ENCODE data around the gene FARS2.
A peak's percentile ranks its signal among the peaks of the same experiment; 100 is the strongest.

Gene FARS2

DNA sequence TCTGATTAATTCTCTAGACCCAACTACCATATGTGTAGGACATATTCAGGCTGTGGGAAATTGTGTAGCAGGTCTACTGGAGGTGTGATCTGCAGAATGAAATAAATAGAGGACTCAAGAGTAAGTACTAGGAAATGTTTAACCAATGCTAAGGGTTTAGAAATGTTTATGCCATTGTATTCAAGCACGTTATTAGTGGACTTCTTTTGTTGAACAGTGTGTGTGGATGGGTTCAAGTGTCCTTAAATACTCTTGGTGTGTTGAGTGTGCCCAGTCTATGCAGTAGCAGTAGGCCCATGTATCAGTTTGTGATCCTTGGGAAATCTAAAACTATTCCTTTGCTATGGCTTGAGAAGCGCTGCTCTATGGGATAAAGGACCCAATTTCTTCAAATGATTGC lies 112.1 kb downstream of the FARS2 start:
- Histone ChIP-seq H3K27me3 (ENCODE audit: control insufficient read depth, insufficient read depth, low read length) (no peaks in the 10 kb centered on the region), H3K9me3 (ENCODE audit: control insufficient read depth, insufficient read depth, low read length) (no peaks in the 10 kb centered on the region), H3K9ac (ENCODE audit: low read depth, low read length) (no peak overlapping the region), H3K4me1 (ENCODE audit: control insufficient read depth, insufficient read depth, low read length) (peaks cover 4% of the 10 kb centered on the region; the same call in 1 of the 2 replicates), H3K27ac (ENCODE audit: low read depth, low read length) (no peak overlapping the region), H3K4me3 (ENCODE audit: low read depth, low read length) (no peak overlapping the region), H3K36me3 (ENCODE audit: control insufficient read depth, insufficient read depth, low read length) (peaks cover 4% of the 10 kb centered on the region; the same call in 1 of the 2 replicates)

GRCh38 chr6:5378331-5378730 lies 117.0 kb downstream of the FARS2 start:
- peak overlapping the region; percentile 72 for H3K27ac ChIP-seq (ENCODE audit: low read depth, low read length)
- H3K9me3 ChIP-seq (ENCODE audit: control insufficient read depth, insufficient read depth, low read length): no peaks in the 10 kb centered on the region
- H3K9ac ChIP-seq (ENCODE audit: low read depth, low read length): no peak overlapping the region
- no peaks in the 10 kb centered on the region for H3K27me3 ChIP-seq (ENCODE audit: control insufficient read depth, insufficient read depth, low read length)
- H3K4me1 ChIP-seq (ENCODE audit: control insufficient read depth, insufficient read depth, low read length): peaks cover 12% of the 10 kb centered on the region; the same call in 1 of the 2 replicates
- no peak overlapping the region for H3K4me3 ChIP-seq (ENCODE audit: low read depth, low read length)
- H3K36me3 ChIP-seq (ENCODE audit: control insufficient read depth, insufficient read depth, low read length): no peaks in the 10 kb centered on the region

- Histone ChIP-seq H3K9me3 (ENCODE audit: control insufficient read depth, insufficient read depth, low read length) (no peaks in the 10 kb centered on the region), H3K27me3 (ENCODE audit: control insufficient read depth, insufficient read depth, low read length) (no peaks in the 10 kb centered on the region), H3K4me1 (ENCODE audit: control insufficient read depth, insufficient read depth, low read length) (peaks cover 12% of the 10 kb centered on the region; the same call in 1 of the 2 replicates), H3K27ac (ENCODE audit: low read depth, low read length) (no peak overlapping the region), H3K9ac (ENCODE audit: low read depth, low read length) (no peak overlapping the region), H3K36me3 (ENCODE audit: control insufficient read depth, insufficient read depth, low read length) (no peaks in the 10 kb centered on the region), H3K4me3 (ENCODE audit: low read depth, low read length) (no peak overlapping the region)
Measured at GRCh38 chr6:5379647-5380242, 118.4 kb downstream of the FARS2 start.

DNA sequence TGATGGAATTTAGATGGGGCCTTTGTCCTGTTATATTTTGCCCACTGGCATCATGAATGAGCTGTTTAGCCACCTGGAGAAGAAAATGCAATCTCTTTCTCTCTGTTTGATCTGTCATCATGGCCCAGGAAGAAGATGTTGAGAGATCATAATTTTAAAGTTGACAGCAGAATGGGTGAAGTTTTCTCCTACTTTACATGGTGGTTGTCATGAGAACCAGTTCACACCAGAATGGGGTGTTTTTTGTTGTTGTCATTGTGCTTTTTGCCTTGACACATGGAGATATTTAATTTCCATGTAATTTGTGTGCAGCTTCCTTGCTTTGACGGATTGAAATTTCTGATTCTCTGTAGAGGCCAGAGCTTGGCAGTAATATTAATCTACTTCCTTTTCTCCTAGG lies 122.5 kb downstream of the FARS2 start:
- Histone ChIP-seq H3K36me3 (ENCODE audit: control insufficient read depth, insufficient read depth, low read length) (no peaks in the 10 kb centered on the region), H3K27ac (ENCODE audit: low read depth, low read length) (no peak overlapping the region), H3K27me3 (ENCODE audit: control insufficient read depth, insufficient read depth, low read length) (no peaks in the 10 kb centered on the region), H3K9me3 (ENCODE audit: control insufficient read depth, insufficient read depth, low read length) (no peaks in the 10 kb centered on the region), H3K4me3 (ENCODE audit: low read depth, low read length) (no peak overlapping the region), H3K4me1 (ENCODE audit: control insufficient read depth, insufficient read depth, low read length) (peaks cover 3% of the 10 kb centered on the region; the same call in 1 of the 2 replicates), H3K9ac (ENCODE audit: low read depth, low read length) (no peak overlapping the region)

GRCh38 chr6:5384276-5384675 lies 123.0 kb downstream of the FARS2 start:
- H3K9ac ChIP-seq (ENCODE audit: low read depth, low read length): no peak overlapping the region
- no peaks in the 10 kb centered on the region for H3K9me3 ChIP-seq (ENCODE audit: control insufficient read depth, insufficient read depth, low read length)
- no peaks in the 10 kb centered on the region for H3K27me3 ChIP-seq (ENCODE audit: control insufficient read depth, insufficient read depth, low read length)
- H3K4me3 ChIP-seq (ENCODE audit: low read depth, low read length): no peak overlapping the region
- no peak overlapping the region for H3K27ac ChIP-seq (ENCODE audit: low read depth, low read length)
- H3K4me1 ChIP-seq (ENCODE audit: control insufficient read depth, insufficient read depth, low read length): no peaks in the 10 kb centered on the region
- H3K36me3 ChIP-seq (ENCODE audit: control insufficient read depth, insufficient read depth, low read length): no peaks in the 10 kb centered on the region

DNA sequence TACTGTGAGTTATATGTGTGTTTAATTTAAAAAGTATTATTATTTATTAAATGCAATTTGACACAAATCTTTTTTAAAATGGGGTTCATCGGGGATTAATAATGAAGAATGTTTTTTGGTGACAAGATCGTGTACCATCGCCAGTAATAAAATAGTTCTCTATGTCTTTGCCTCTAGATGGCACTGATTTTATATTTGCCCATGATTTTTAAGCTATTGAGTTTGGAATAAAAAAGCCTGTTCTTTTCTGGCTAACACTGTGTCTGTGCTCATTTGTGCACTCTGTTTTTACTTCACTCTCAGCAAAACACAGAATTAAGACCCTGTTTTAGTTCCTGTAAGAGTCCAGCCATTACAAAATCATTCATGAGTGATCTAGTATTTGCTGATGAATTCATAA lies 127.0 kb downstream of the FARS2 start:
- Histone ChIP-seq H3K36me3 (ENCODE audit: control insufficient read depth, insufficient read depth, low read length) (no peaks in the 10 kb centered on the region), H3K9ac (ENCODE audit: low read depth, low read length) (no peak overlapping the region), H3K27ac (ENCODE audit: low read depth, low read length) (no peak overlapping the region), H3K4me1 (ENCODE audit: control insufficient read depth, insufficient read depth, low read length) (no peaks in the 10 kb centered on the region), H3K27me3 (ENCODE audit: control insufficient read depth, insufficient read depth, low read length) (no peaks in the 10 kb centered on the region), H3K9me3 (ENCODE audit: control insufficient read depth, insufficient read depth, low read length) (no peaks in the 10 kb centered on the region), H3K4me3 (ENCODE audit: low read depth, low read length) (no peak overlapping the region)

GRCh38 chr6:5389086-5389745 lies 127.9 kb downstream of the FARS2 start:
- Histone ChIP-seq H3K9me3 (ENCODE audit: control insufficient read depth, insufficient read depth, low read length) (no peaks in the 10 kb centered on the region), H3K27me3 (ENCODE audit: control insufficient read depth, insufficient read depth, low read length) (no peaks in the 10 kb centered on the region), H3K36me3 (ENCODE audit: control insufficient read depth, insufficient read depth, low read length) (no peaks in the 10 kb centered on the region), H3K9ac (ENCODE audit: low read depth, low read length) (no peak overlapping the region), H3K4me1 (ENCODE audit: control insufficient read depth, insufficient read depth, low read length) (no peaks in the 10 kb centered on the region), H3K27ac (ENCODE audit: low read depth, low read length) (no peak overlapping the region), H3K4me3 (ENCODE audit: low read depth, low read length) (no peak overlapping the region)

DNA sequence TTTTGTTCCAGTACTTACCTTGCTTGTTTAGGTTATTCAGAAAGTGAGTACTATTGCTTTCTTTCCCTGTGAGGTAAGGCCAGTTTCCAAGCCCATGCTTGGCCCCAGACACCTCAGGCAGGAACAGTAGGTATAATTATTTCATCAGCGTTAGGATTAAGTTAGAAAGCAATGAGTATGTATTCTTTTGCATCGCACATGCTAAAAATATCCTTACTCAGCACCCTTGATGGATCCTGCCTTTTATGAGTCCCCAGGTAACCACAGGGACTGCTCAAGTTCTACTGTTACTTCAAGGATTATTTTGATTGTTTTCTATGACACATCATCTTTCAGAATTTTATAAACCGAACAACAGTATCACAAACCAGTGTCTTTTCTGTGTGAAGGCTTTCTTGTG lies 128.9 kb downstream of the FARS2 start:
- no peak overlapping the region for H3K27ac ChIP-seq (ENCODE audit: low read depth, low read length)
- no peaks in the 10 kb centered on the region for H3K4me1 ChIP-seq (ENCODE audit: control insufficient read depth, insufficient read depth, low read length)
- no peaks in the 10 kb centered on the region for H3K27me3 ChIP-seq (ENCODE audit: control insufficient read depth, insufficient read depth, low read length)
- no peaks in the 10 kb centered on the region for H3K9me3 ChIP-seq (ENCODE audit: control insufficient read depth, insufficient read depth, low read length)
- H3K9ac ChIP-seq (ENCODE audit: low read depth, low read length): no peak overlapping the region
- H3K36me3 ChIP-seq (ENCODE audit: control insufficient read depth, insufficient read depth, low read length): no peaks in the 10 kb centered on the region
- H3K4me3 ChIP-seq (ENCODE audit: low read depth, low read length): no peak overlapping the region

DNA sequence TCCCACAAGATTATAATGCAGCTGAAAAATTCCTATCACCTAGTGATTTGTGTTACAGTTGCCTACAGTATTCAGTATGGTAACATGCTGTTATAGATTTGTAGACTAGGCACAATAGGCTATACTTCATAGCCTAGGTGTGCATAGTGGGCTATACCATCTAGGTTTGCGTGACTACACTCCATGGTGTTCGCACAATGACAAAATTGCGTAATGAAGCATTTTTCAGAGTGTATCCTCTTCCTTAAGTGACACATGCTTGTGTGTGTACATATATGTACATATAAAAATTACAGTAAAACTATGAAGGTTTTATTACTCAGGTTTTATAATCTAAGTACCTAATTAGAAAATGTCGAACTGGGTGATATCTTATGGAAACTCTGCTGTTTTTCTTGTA lies 133.0 kb downstream of the FARS2 start:
- Histone ChIP-seq H3K4me1 (ENCODE audit: control insufficient read depth, insufficient read depth, low read length) (no peaks in the 10 kb centered on the region), H3K27me3 (ENCODE audit: control insufficient read depth, insufficient read depth, low read length) (no peaks in the 10 kb centered on the region), H3K9me3 (ENCODE audit: control insufficient read depth, insufficient read depth, low read length) (no peaks in the 10 kb centered on the region), H3K36me3 (ENCODE audit: control insufficient read depth, insufficient read depth, low read length) (no peaks in the 10 kb centered on the region), H3K9ac (ENCODE audit: low read depth, low read length) (no peak overlapping the region), H3K4me3 (ENCODE audit: low read depth, low read length) (no peak overlapping the region), H3K27ac (ENCODE audit: low read depth, low read length) (no peak overlapping the region)

GRCh38 chr6:5395719-5396118 lies 134.4 kb downstream of the FARS2 start:
- Histone ChIP-seq H3K27me3 (ENCODE audit: control insufficient read depth, insufficient read depth, low read length) (no peaks in the 10 kb centered on the region), H3K9ac (ENCODE audit: low read depth, low read length) (no peak overlapping the region), H3K4me1 (ENCODE audit: control insufficient read depth, insufficient read depth, low read length) (no peaks in the 10 kb centered on the region), H3K9me3 (ENCODE audit: control insufficient read depth, insufficient read depth, low read length) (no peaks in the 10 kb centered on the region), H3K36me3 (ENCODE audit: control insufficient read depth, insufficient read depth, low read length) (no peaks in the 10 kb centered on the region), H3K27ac (ENCODE audit: low read depth, low read length) (no peak overlapping the region), H3K4me3 (ENCODE audit: low read depth, low read length) (no peak overlapping the region)

DNA sequence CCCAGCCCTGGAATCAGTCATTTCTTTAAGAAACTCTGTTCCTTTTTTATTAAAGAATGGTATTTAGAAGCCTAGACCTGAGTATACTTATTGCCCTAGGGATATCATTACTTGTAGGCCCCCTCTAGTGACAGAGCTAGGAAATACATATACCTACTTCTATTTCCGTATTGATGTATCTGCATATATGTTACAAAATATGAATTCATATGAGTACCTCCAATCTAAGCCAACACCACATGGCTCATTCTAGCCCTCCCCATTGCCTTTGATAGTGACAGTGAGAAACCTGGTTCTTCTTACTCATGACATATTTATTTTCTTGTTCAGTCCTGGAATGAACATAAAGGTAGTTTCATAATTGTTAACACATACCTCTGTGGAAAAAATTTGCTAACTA lies 137.2 kb downstream of the FARS2 start:
- Histone ChIP-seq H3K9me3 (ENCODE audit: control insufficient read depth, insufficient read depth, low read length) (no peaks in the 10 kb centered on the region), H3K4me3 (ENCODE audit: low read depth, low read length) (no peak overlapping the region), H3K27me3 (ENCODE audit: control insufficient read depth, insufficient read depth, low read length) (no peaks in the 10 kb centered on the region), H3K36me3 (ENCODE audit: control insufficient read depth, insufficient read depth, low read length) (no peaks in the 10 kb centered on the region), H3K27ac (ENCODE audit: low read depth, low read length) (no peak overlapping the region), H3K4me1 (ENCODE audit: control insufficient read depth, insufficient read depth, low read length) (no peaks in the 10 kb centered on the region), H3K9ac (ENCODE audit: low read depth, low read length) (no peak overlapping the region)
